Measurements from ENCODE around the gene CNKSR3.

- TF ChIP-seq EP300 (IDR thresholded peaks at IDR 0.05), result no peak
- TF ChIP-seq, protein P1, sequence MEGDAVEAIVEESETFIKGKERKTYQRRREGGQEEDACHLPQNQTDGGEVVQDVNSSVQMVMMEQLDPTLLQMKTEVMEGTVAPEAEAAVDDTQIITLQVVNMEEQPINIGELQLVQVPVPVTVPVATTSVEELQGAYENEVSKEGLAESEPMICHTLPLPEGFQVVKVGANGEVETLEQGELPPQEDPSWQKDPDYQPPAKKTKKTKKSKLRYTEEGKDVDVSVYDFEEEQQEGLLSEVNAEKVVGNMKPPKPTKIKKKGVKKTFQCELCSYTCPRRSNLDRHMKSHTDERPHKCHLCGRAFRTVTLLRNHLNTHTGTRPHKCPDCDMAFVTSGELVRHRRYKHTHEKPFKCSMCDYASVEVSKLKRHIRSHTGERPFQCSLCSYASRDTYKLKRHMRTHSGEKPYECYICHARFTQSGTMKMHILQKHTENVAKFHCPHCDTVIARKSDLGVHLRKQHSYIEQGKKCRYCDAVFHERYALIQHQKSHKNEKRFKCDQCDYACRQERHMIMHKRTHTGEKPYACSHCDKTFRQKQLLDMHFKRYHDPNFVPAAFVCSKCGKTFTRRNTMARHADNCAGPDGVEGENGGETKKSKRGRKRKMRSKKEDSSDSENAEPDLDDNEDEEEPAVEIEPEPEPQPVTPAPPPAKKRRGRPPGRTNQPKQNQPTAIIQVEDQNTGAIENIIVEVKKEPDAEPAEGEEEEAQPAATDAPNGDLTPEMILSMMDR (IDR thresholded peaks at IDR 0.05), result no peak
- TF ChIP-seq POLR2A (IDR thresholded peaks at IDR 0.05), result no peak
- no peak for TF ChIP-seq POLR2AphosphoS5 (IDR thresholded peaks at IDR 0.05)
Observed at GRCh38 chr6:154554491-154554890, 44.0 kb upstream of the CNKSR3 start.
